ENCODE results near the gene GRSF1. TPM values are rescaled to one million over a fixed set of nuclear protein-coding genes. Genes with fewer than 3 reads are reported as not detected.
A peak's percentile ranks its signal among the peaks of the same experiment; 100 is the strongest.

Gene GRSF1
- total RNA-seq, 1 experiment from 2014 or later: 108 TPM

- peaks cover 36 to 52% (median 40%) of the 10 kb centered on the region in 3 experiments for H3K36me3 Mint-ChIP-seq (ENCODE audit: insufficient read depth in 1 of 3, low read depth in 3 of 3)
- no peaks in the 10 kb centered on the region for H3K4me1 ChIP-seq (ENCODE audit: insufficient read depth, low read length)
- no peak overlapping the region for H2BK120ac ChIP-seq (ENCODE audit: low read depth, low read length, poor library complexity, severe bottlenecking)
- H2BK12ac ChIP-seq (ENCODE audit: insufficient read length, low read depth, low read length): no peak overlapping the region
- H3T11ph ChIP-seq (ENCODE audit: low read length): no peak overlapping the region
- no peaks in the 10 kb centered on the region for H3K79me1 ChIP-seq (ENCODE audit: insufficient read depth, low read depth, low read length, poor library complexity, severe bottlenecking)
- H2AFZ ChIP-seq (ENCODE audit: low read length): no peak overlapping the region
- H4K5ac ChIP-seq (ENCODE audit: insufficient read length, low read depth, low read length): no peak overlapping the region
- H4K8ac ChIP-seq (replicated peaks; ENCODE audit: insufficient read length, low read depth, low read length): peak overlapping the region; percentile 75
- H3K27ac Mint-ChIP-seq: no peak overlapping the region; a peak in 1 of 7 replicates
- no peak overlapping the region for H3K14ac ChIP-seq (ENCODE audit: insufficient read depth, low read length)
- H3K79me2 ChIP-seq (ENCODE audit: insufficient read depth, low read length): peaks cover 33% of the 10 kb centered on the region
- no peak overlapping the region for H3K9ac ChIP-seq (ENCODE audit: extremely low read depth, insufficient read length, low read length)
- no peaks in the 10 kb centered on the region for H3K9me3 ChIP-seq (ENCODE audit: control insufficient read depth, low read depth, low read length)
- H3K23me2 ChIP-seq (ENCODE audit: insufficient read length, low read depth, low read length, poor library complexity, severe bottlenecking): peaks cover 6% of the 10 kb centered on the region
- H3K27me3 ChIP-seq (ENCODE audit: insufficient read depth, low read length): no peaks in the 10 kb centered on the region
- no peak for DNase-seq
- H3K23ac ChIP-seq (ENCODE audit: insufficient read length, low read depth, low read length): no peak overlapping the region
- H3K4me2 ChIP-seq (ENCODE audit: insufficient read depth, insufficient read length, low read length): no peak overlapping the region
- H2BK20ac ChIP-seq (ENCODE audit: low read depth, low read length, poor library complexity, severe bottlenecking): no peak overlapping the region
- no peaks in the 10 kb centered on the region for H3K9me3 Mint-ChIP-seq
- H3K18ac ChIP-seq (ENCODE audit: insufficient read length, low read depth, low read length): no peak overlapping the region
- no peaks in the 10 kb centered on the region for H3K27me3 Mint-ChIP-seq (ENCODE audit: low read depth)
- H3K4me1 Mint-ChIP-seq: peaks cover 9 to 12% of the 10 kb centered on the region in 2 experiments
- no peak overlapping the region for H3K4me3 Mint-ChIP-seq
- no peaks in the 10 kb centered on the region for H4K20me1 ChIP-seq (ENCODE audit: control insufficient read depth, insufficient read depth, insufficient read length)
- H2AK5ac ChIP-seq (ENCODE audit: insufficient read length, low read length): no peak overlapping the region
- no peak overlapping the region for H3K27ac ChIP-seq (ENCODE audit: insufficient read length, low read depth, low read length)
- H4K91ac ChIP-seq (ENCODE audit: insufficient read length, low read depth, low read length): no peak overlapping the region
- H2BK5ac ChIP-seq (ENCODE audit: insufficient read length, low read length): no peak overlapping the region
- H3K56ac ChIP-seq (ENCODE audit: insufficient read length, low read depth, low read length): no peak overlapping the region
- TF ChIP-seq CTCF (conservative IDR thresholded peaks at IDR 0.05): no peak
- H2BK15ac ChIP-seq (ENCODE audit: low read depth, low read length): no peak overlapping the region
- no CpG with 5 or more reads among the region's 2 CpGs for WGBS (ENCODE audit: extremely low coverage, insufficient read length, low lambda C conversion rate)
- no peak overlapping the region for H3K4ac ChIP-seq (ENCODE audit: low read depth, low read length)
Measured at GRCh38 chr4:70836081-70836480, 3.6 kb downstream of the GRSF1 start.
